Myocyte (in vitro differentiated cells): ENCODE data around the gene AKT3. TPM values are rescaled to one million over a fixed set of nuclear protein-coding genes. Genes with fewer than 3 reads are reported as not detected.

ENCODE experiments used
- total RNA-seq: library from RNA; depleted of rRNA; stranded (reverse); fragments of >200 nt; gene quantifications from 2 replicates; pipeline ENCODE4 v1.2.3, GENCODE V29; 2014

Gene AKT3
- total RNA-seq, 1 donor from 2014 or later: 9.4 TPM

Other genes with a start within 250 kb of the AKT3 start
- gene ZBTB18, start 201.0 kb upstream of the AKT3 start, total RNA-seq: 106 and 135 TPM in 2 replicates